ENCODE data around the gene DHODH.

Gene DHODH

GRCh38 chr16:71974068-71974818 is 34.3 kb upstream of the DHODH start:
- Histone ChIP-seq H3K36me3 (replicated peaks; ENCODE audit: insufficient read depth, low read length) (no peaks in the 10 kb centered on the region), H3K27ac (ENCODE audit: low read length) (no peak overlapping the region), H3K4me3 (ENCODE audit: low read length) (no peak overlapping the region), H3K9me3 (replicated peaks; ENCODE audit: insufficient read depth, low read length) (no peaks in the 10 kb centered on the region), H3K9ac (ENCODE audit: low read length) (no peak overlapping the region), H3K27me3 (replicated peaks; ENCODE audit: insufficient read depth, low read length) (no peaks in the 10 kb centered on the region), H3F3A (ENCODE audit: insufficient read depth, low read length) (no peaks in the 10 kb centered on the region), H3K4me1 (ENCODE audit: low read length) (no peaks in the 10 kb centered on the region), H3K79me2 (ENCODE audit: low read length) (no peaks in the 10 kb centered on the region), H4K20me1 (ENCODE audit: insufficient read depth, low read length) (no peaks in the 10 kb centered on the region), H3K9me2 (replicated peaks; ENCODE audit: insufficient read depth, low read length) (no peaks in the 10 kb centered on the region), H3K4me2 (ENCODE audit: low read depth, low read length) (no peak overlapping the region), H2AFZ (ENCODE audit: low read length) (no peak overlapping the region)
- TF ChIP-seq CTCF (IDR thresholded peaks at IDR 0.05; ENCODE audit: low read length) (no peak), EZH2 (optimal IDR thresholded peaks at IDR 0.05; ENCODE audit: low read depth, low read length) (no peak), EZH2phosphoT487 (IDR thresholded peaks at IDR 0.05; ENCODE audit: low read length) (no peak)
- no peak for DNase-seq

- Histone ChIP-seq H3K9me2 (replicated peaks; ENCODE audit: insufficient read depth, low read length) (no peaks in the 10 kb centered on the region), H3K4me1 (ENCODE audit: low read length) (no peaks in the 10 kb centered on the region), H4K20me1 (ENCODE audit: insufficient read depth, low read length) (no peaks in the 10 kb centered on the region), H3F3A (ENCODE audit: insufficient read depth, low read length) (no peaks in the 10 kb centered on the region), H3K36me3 (replicated peaks; ENCODE audit: insufficient read depth, low read length) (no peaks in the 10 kb centered on the region), H3K9me3 (replicated peaks; ENCODE audit: insufficient read depth, low read length) (no peaks in the 10 kb centered on the region), H3K27me3 (replicated peaks; ENCODE audit: insufficient read depth, low read length) (no peaks in the 10 kb centered on the region), H3K4me2 (ENCODE audit: low read depth, low read length) (no peak overlapping the region), H3K9ac (ENCODE audit: low read length) (no peak overlapping the region), H3K27ac (ENCODE audit: low read length) (no peak overlapping the region), H3K4me3 (ENCODE audit: low read length) (no peak overlapping the region), H3K79me2 (ENCODE audit: low read length) (no peaks in the 10 kb centered on the region), H2AFZ (ENCODE audit: low read length) (no peak overlapping the region)
- TF ChIP-seq EZH2phosphoT487 (IDR thresholded peaks at IDR 0.05; ENCODE audit: low read length) (no peak), CTCF (IDR thresholded peaks at IDR 0.05; ENCODE audit: low read length) (no peak), EZH2 (optimal IDR thresholded peaks at IDR 0.05; ENCODE audit: low read depth, low read length) (no peak)
- no peak for DNase-seq
Measured at GRCh38 chr16:71985262-71985974, 23.1 kb upstream of the DHODH start.

DNA sequence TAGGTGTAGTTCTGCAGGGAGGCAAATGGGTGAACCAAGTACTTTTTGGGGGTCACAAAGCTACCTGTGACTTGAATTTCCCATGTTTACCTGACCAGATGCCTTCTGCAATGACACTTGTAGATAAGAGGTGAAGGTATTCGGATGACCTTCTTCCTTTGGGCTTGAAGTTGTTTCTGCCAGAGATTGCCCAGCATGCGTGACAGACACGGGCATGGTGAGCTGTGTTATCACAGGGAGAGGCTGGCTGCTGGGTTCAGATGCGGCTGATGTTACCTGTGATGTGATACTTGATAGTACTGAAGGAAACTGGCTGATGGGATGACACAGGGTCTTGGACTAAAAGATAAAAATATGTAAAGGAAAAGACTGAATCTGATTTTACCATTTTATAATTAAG is 22.4 kb upstream of the DHODH start:
- H3K4me1 ChIP-seq (ENCODE audit: low read length): no peaks in the 10 kb centered on the region
- no peak overlapping the region for H3K4me3 ChIP-seq (ENCODE audit: low read length)
- H3K79me2 ChIP-seq (ENCODE audit: low read length): no peaks in the 10 kb centered on the region
- no peak for DNase-seq
- H3K4me2 ChIP-seq (ENCODE audit: low read depth, low read length): no peak overlapping the region
- TF ChIP-seq EZH2phosphoT487 (IDR thresholded peaks at IDR 0.05; ENCODE audit: low read length) (no peak), CTCF (IDR thresholded peaks at IDR 0.05; ENCODE audit: low read length) (no peak), EZH2 (optimal IDR thresholded peaks at IDR 0.05; ENCODE audit: low read depth, low read length) (no peak)
- no peaks in the 10 kb centered on the region for H3K9me3 ChIP-seq (replicated peaks; ENCODE audit: insufficient read depth, low read length)
- H3K27me3 ChIP-seq (replicated peaks; ENCODE audit: insufficient read depth, low read length): no peaks in the 10 kb centered on the region
- no peak overlapping the region for H3K9ac ChIP-seq (ENCODE audit: low read length)
- H4K20me1 ChIP-seq (ENCODE audit: insufficient read depth, low read length): no peaks in the 10 kb centered on the region
- H3K36me3 ChIP-seq (replicated peaks; ENCODE audit: insufficient read depth, low read length): no peaks in the 10 kb centered on the region
- H3F3A ChIP-seq (ENCODE audit: insufficient read depth, low read length): no peaks in the 10 kb centered on the region
- H3K27ac ChIP-seq (ENCODE audit: low read length): no peak overlapping the region
- no peak overlapping the region for H2AFZ ChIP-seq (ENCODE audit: low read length)
- no peaks in the 10 kb centered on the region for H3K9me2 ChIP-seq (replicated peaks; ENCODE audit: insufficient read depth, low read length)
